ENCODE data around the gene ANP32A.
"Not testable (repeated sequence)": the region's sequence is repeated elsewhere in the genome, so short reads cannot be mapped to it uniquely, and the experiment has no call there.

ANP32A gene

GRCh38 chr15:68765602-68766368 is 54.9 kb downstream of the ANP32A start:
- Histone ChIP-seq H3K4me1 (ENCODE audit: control insufficient read depth, insufficient read depth, low read length) (no peaks in the 10 kb centered on the region), H3K4me3 (ENCODE audit: low read length) (no peak overlapping the region), H3K9me3 (ENCODE audit: control insufficient read depth, low read length) (no peaks in the 10 kb centered on the region), H3K27me3 (replicated peaks; ENCODE audit: control insufficient read depth, insufficient read depth, low read length) (no peaks in the 10 kb centered on the region), H3K9ac (ENCODE audit: low read length) (no peak overlapping the region), H3K36me3 (ENCODE audit: control insufficient read depth, insufficient read depth, low read length, severe bottlenecking) (no peaks in the 10 kb centered on the region)
- DNase-seq (ENCODE audit: low read depth) = no peak

- H3K9me3 ChIP-seq (ENCODE audit: control insufficient read depth, low read length) = no peaks in the 10 kb centered on the region
- DNase-seq (ENCODE audit: low read depth) = no peak
- no peak overlapping the region for H3K4me3 ChIP-seq (ENCODE audit: low read length)
- H3K36me3 ChIP-seq (ENCODE audit: control insufficient read depth, insufficient read depth, low read length, severe bottlenecking) = no peaks in the 10 kb centered on the region
- no peak overlapping the region for H3K9ac ChIP-seq (ENCODE audit: low read length)
- no peaks in the 10 kb centered on the region for H3K4me1 ChIP-seq (ENCODE audit: control insufficient read depth, insufficient read depth, low read length)
- H3K27me3 ChIP-seq (replicated peaks; ENCODE audit: control insufficient read depth, insufficient read depth, low read length) = no peaks in the 10 kb centered on the region
These were observed 56.6 kb downstream of the ANP32A start for GRCh38 chr15:68764090-68764489.

- no peaks in the 10 kb centered on the region for H3K4me1 ChIP-seq (ENCODE audit: control insufficient read depth, insufficient read depth, low read length)
- no peaks in the 10 kb centered on the region for H3K9me3 ChIP-seq (ENCODE audit: control insufficient read depth, low read length)
- no peak for DNase-seq (ENCODE audit: low read depth)
- no peak overlapping the region for H3K4me3 ChIP-seq (ENCODE audit: low read length)
- no peak overlapping the region for H3K9ac ChIP-seq (ENCODE audit: low read length)
- H3K27me3 ChIP-seq (replicated peaks; ENCODE audit: control insufficient read depth, insufficient read depth, low read length) = no peaks in the 10 kb centered on the region
- H3K36me3 ChIP-seq (ENCODE audit: control insufficient read depth, insufficient read depth, low read length, severe bottlenecking) = no peaks in the 10 kb centered on the region
These were observed 57.6 kb downstream of the ANP32A start for GRCh38 chr15:68763063-68763462.

- not testable (repeated sequence) for H3K27me3 ChIP-seq (replicated peaks; ENCODE audit: control insufficient read depth, insufficient read depth, low read length); H3K9me3 ChIP-seq (ENCODE audit: control insufficient read depth, low read length); DNase-seq (ENCODE audit: low read depth); H3K4me1 ChIP-seq (ENCODE audit: control insufficient read depth, insufficient read depth, low read length); H3K9ac ChIP-seq (ENCODE audit: low read length); H3K4me3 ChIP-seq (ENCODE audit: low read length); H3K36me3 ChIP-seq (ENCODE audit: control insufficient read depth, insufficient read depth, low read length, severe bottlenecking)
These were observed 60.6 kb downstream of the ANP32A start for GRCh38 chr15:68759982-68760579.

GRCh38 chr15:68755731-68756130 is 65.0 kb downstream of the ANP32A start:
- Histone ChIP-seq H3K36me3 (ENCODE audit: control insufficient read depth, insufficient read depth, low read length, severe bottlenecking) (no peaks in the 10 kb centered on the region), H3K9ac (ENCODE audit: low read length) (no peak overlapping the region), H3K4me3 (ENCODE audit: low read length) (no peak overlapping the region), H3K27me3 (replicated peaks; ENCODE audit: control insufficient read depth, insufficient read depth, low read length) (peaks cover 11% of the 10 kb centered on the region), H3K4me1 (ENCODE audit: control insufficient read depth, insufficient read depth, low read length) (no peaks in the 10 kb centered on the region), H3K9me3 (ENCODE audit: control insufficient read depth, low read length) (no peaks in the 10 kb centered on the region)
- no peak for DNase-seq (ENCODE audit: low read depth)

GRCh38 chr15:68751622-68752021 is 69.1 kb downstream of the ANP32A start:
- no peaks in the 10 kb centered on the region for H3K36me3 ChIP-seq (ENCODE audit: control insufficient read depth, insufficient read depth, low read length, severe bottlenecking)
- DNase-seq (ENCODE audit: low read depth) = no peak
- H3K9me3 ChIP-seq (ENCODE audit: control insufficient read depth, low read length) = no peaks in the 10 kb centered on the region
- no peak overlapping the region for H3K9ac ChIP-seq (ENCODE audit: low read length)
- H3K27me3 ChIP-seq (replicated peaks; ENCODE audit: control insufficient read depth, insufficient read depth, low read length) = peaks cover 16% of the 10 kb centered on the region
- H3K4me3 ChIP-seq (ENCODE audit: low read length) = no peak overlapping the region
- H3K4me1 ChIP-seq (ENCODE audit: control insufficient read depth, insufficient read depth, low read length) = no peaks in the 10 kb centered on the region

- H3K27me3 ChIP-seq (replicated peaks; ENCODE audit: control insufficient read depth, insufficient read depth, low read length) = peaks cover 9% of the 10 kb centered on the region
- no peaks in the 10 kb centered on the region for H3K9me3 ChIP-seq (ENCODE audit: control insufficient read depth, low read length)
- H3K4me3 ChIP-seq (ENCODE audit: low read length) = no peak overlapping the region
- H3K4me1 ChIP-seq (ENCODE audit: control insufficient read depth, insufficient read depth, low read length) = no peaks in the 10 kb centered on the region
- H3K36me3 ChIP-seq (ENCODE audit: control insufficient read depth, insufficient read depth, low read length, severe bottlenecking) = no peaks in the 10 kb centered on the region
- H3K9ac ChIP-seq (ENCODE audit: low read length) = no peak overlapping the region
- peak; percentile 75 for DNase-seq (ENCODE audit: low read depth)
These were observed 70.9 kb downstream of the ANP32A start for GRCh38 chr15:68749793-68750192.

- Histone ChIP-seq H3K36me3 (ENCODE audit: control insufficient read depth, insufficient read depth, low read length, severe bottlenecking) (no peaks in the 10 kb centered on the region), H3K4me3 (ENCODE audit: low read length) (no peak overlapping the region), H3K4me1 (ENCODE audit: control insufficient read depth, insufficient read depth, low read length) (no peaks in the 10 kb centered on the region), H3K27me3 (replicated peaks; ENCODE audit: control insufficient read depth, insufficient read depth, low read length) (peaks cover 7% of the 10 kb centered on the region), H3K9me3 (ENCODE audit: control insufficient read depth, low read length) (no peaks in the 10 kb centered on the region), H3K9ac (ENCODE audit: low read length) (no peak overlapping the region)
- DNase-seq (ENCODE audit: low read depth) = no peak
These were observed 71.3 kb downstream of the ANP32A start for GRCh38 chr15:68749365-68749764.

- Histone ChIP-seq H3K4me3 (ENCODE audit: low read length) (no peak overlapping the region), H3K36me3 (ENCODE audit: control insufficient read depth, insufficient read depth, low read length, severe bottlenecking) (no peaks in the 10 kb centered on the region), H3K4me1 (ENCODE audit: control insufficient read depth, insufficient read depth, low read length) (no peaks in the 10 kb centered on the region), H3K27me3 (replicated peaks; ENCODE audit: control insufficient read depth, insufficient read depth, low read length) (peaks cover 9% of the 10 kb centered on the region), H3K9ac (ENCODE audit: low read length) (no peak overlapping the region), H3K9me3 (ENCODE audit: control insufficient read depth, low read length) (no peaks in the 10 kb centered on the region)
- DNase-seq (ENCODE audit: low read depth) = no peak
These were observed 77.4 kb downstream of the ANP32A start for GRCh38 chr15:68743256-68743655.

- no peak overlapping the region for H3K4me3 ChIP-seq (ENCODE audit: low read length)
- H3K4me1 ChIP-seq (ENCODE audit: control insufficient read depth, insufficient read depth, low read length) = no peaks in the 10 kb centered on the region
- no peak overlapping the region for H3K9ac ChIP-seq (ENCODE audit: low read length)
- H3K27me3 ChIP-seq (replicated peaks; ENCODE audit: control insufficient read depth, insufficient read depth, low read length) = peaks cover 9% of the 10 kb centered on the region
- H3K9me3 ChIP-seq (ENCODE audit: control insufficient read depth, low read length) = no peaks in the 10 kb centered on the region
- no peaks in the 10 kb centered on the region for H3K36me3 ChIP-seq (ENCODE audit: control insufficient read depth, insufficient read depth, low read length, severe bottlenecking)
- peak; percentile 17 for DNase-seq (ENCODE audit: low read depth)
These were observed 81.2 kb downstream of the ANP32A start for GRCh38 chr15:68739390-68740080.

GRCh38 chr15:68735610-68736009 is 85.1 kb downstream of the ANP32A start:
- no peak overlapping the region for H3K9ac ChIP-seq (ENCODE audit: low read length)
- no peak overlapping the region for H3K4me3 ChIP-seq (ENCODE audit: low read length)
- DNase-seq (ENCODE audit: low read depth) = no peak
- no peaks in the 10 kb centered on the region for H3K9me3 ChIP-seq (ENCODE audit: control insufficient read depth, low read length)
- peaks cover 9% of the 10 kb centered on the region for H3K27me3 ChIP-seq (replicated peaks; ENCODE audit: control insufficient read depth, insufficient read depth, low read length)
- no peaks in the 10 kb centered on the region for H3K4me1 ChIP-seq (ENCODE audit: control insufficient read depth, insufficient read depth, low read length)
- no peaks in the 10 kb centered on the region for H3K36me3 ChIP-seq (ENCODE audit: control insufficient read depth, insufficient read depth, low read length, severe bottlenecking)

Measured in adipocyte (in vitro differentiated cells).